K562 (cell line): ENCODE data around the gene USP4. TPM values are rescaled to one million over a fixed set of nuclear protein-coding genes. Genes with fewer than 3 reads are reported as not detected.

Experiments used
- ATAC-seq: fragments of 200-7000 bp; cut with Tn5 transposase; 3 replicates; pipeline ENCODE4 v1.9.1; 2020; ENCODE audit warnings: moderate library complexity
- BruUV-seq: library from RNA; stranded (reverse); fragments of 400-500 nt; replicated peaks from 2 replicates; lab custom pipeline; 2021; lab: Mats Ljungman, UMichigan
- CTCF ChIA-PET: fragments of 300-600 bp; formaldehyde crosslinking; extraction: SDS; loops from one replicate; lab custom pipeline; 2021; ENCODE audit warnings: low intra/inter-chr PET ratio; lab: Yijun Ruan, JAX
- POLR2A ChIA-PET: fragments of 300-600, 350-650 bp; sonication (Branson Sonifier 250); formaldehyde crosslinking; extraction: SDS; loops from one replicate; lab custom pipeline; 2021; ENCODE audit warnings: antibody characterized with exemption, inconsistent platforms; lab: Yijun Ruan, JAX
- DNase-seq, 4 experiments: peaks; one replicate each; pipeline versions ENCODE4 v3.0.0 to v3.0.0-alpha.2; 2011 to 2018; ENCODE audit warnings: low spot score in 3 of 4, mixed read lengths in 3 of 4; ENCODE audit errors: extremely low read depth in 1 of 4
- FAIRE-seq: peaks from 2 replicates; lab custom pipeline; 2011; peaks lifted over from hg19 to GRCh38; lab: Jason Lieb, UNC
- H2AFZ ChIP-seq: 2 replicates; pipeline ENCODE4 v1.6.0; 2011; ENCODE audit warnings: low read depth, low read length, control low read depth, inconsistent platforms
- H3K27ac ChIP-seq: fragments of 200-600 bp; 3 replicates; pipeline ENCODE4 v1.8.0; 2011; ENCODE audit warnings: low read depth, mild to moderate bottlenecking, control low read depth, inconsistent platforms, low read length, moderate library complexity, mixed read lengths; ENCODE audit errors: extremely low read depth
- H3K27me3 ChIP-seq, 2 experiments: fragments of 300-600 bp in 1 of 2; 2 replicates in 1 of 2; 3 replicates in 1 of 2; pipeline versions ENCODE4 v1.6.0 to v1.8.0; 2011; ENCODE audit warnings: inconsistent platforms in 2 of 2, low read length in 2 of 2, mild to moderate bottlenecking in 1 of 2, mixed read lengths in 1 of 2, moderate library complexity in 1 of 2; ENCODE audit not compliant: control insufficient read depth in 2 of 2, insufficient read depth in 2 of 2
- H3K36me3 ChIP-seq: fragments of 300-600 bp; 3 replicates; pipeline ENCODE4 v1.8.0; 2011; ENCODE audit warnings: mild to moderate bottlenecking, low read length, inconsistent platforms; ENCODE audit not compliant: control insufficient read depth, insufficient read depth
- H3K4me1 ChIP-seq, 2 experiments: fragments of 200-600 bp in 1 of 2; replicated peaks in 1 of 2; 2 replicates in 1 of 2; 3 replicates in 1 of 2; pipeline versions ENCODE4 v1.5.1 to v1.8.0; 2011; ENCODE audit warnings: inconsistent platforms in 2 of 2, low read length in 2 of 2, mild to moderate bottlenecking in 1 of 2, mixed read lengths in 1 of 2, moderate library complexity in 1 of 2; ENCODE audit not compliant: control insufficient read depth in 2 of 2, insufficient read depth in 2 of 2
- H3K4me2 ChIP-seq: 2 replicates; pipeline ENCODE4 v1.6.1; 2011; ENCODE audit warnings: low read length, control low read depth, inconsistent platforms, mixed read lengths; ENCODE audit not compliant: insufficient read depth
- H3K4me3 ChIP-seq: fragments of 200-600 bp; sonication (generic), shearing (Covaris generic); 2 replicates; pipeline ENCODE4 v1.5.1; 2016; ENCODE audit warnings: control low read depth, inconsistent platforms
- H3K79me2 ChIP-seq: fragments of 200-600 bp; 3 replicates; pipeline ENCODE4 v1.8.0; 2011; ENCODE audit warnings: low read length, inconsistent platforms; ENCODE audit not compliant: control insufficient read depth, insufficient read depth
- H3K9ac ChIP-seq, 2 experiments: 2 replicates each; pipeline versions ENCODE4 v1.6.0 to v1.6.1; 2011; ENCODE audit warnings: low read depth in 2 of 2, low read length in 2 of 2, control low read depth in 1 of 2, inconsistent platforms in 1 of 2, mild to moderate bottlenecking in 1 of 2, mixed read lengths in 1 of 2; ENCODE audit not compliant: insufficient read depth in 1 of 2
- H3K9me1 ChIP-seq: one replicate; pipeline ENCODE4 v1.6.0; 2011; ENCODE audit warnings: inconsistent platforms, mild to moderate bottlenecking, low read length, moderate library complexity; ENCODE audit not compliant: control insufficient read depth, insufficient read depth
- H3K9me3 ChIP-seq: replicated peaks from 2 replicates; pipeline ENCODE4 v1.5.1; 2011; ENCODE audit warnings: low read depth, low read length, inconsistent platforms; ENCODE audit not compliant: control insufficient read depth, insufficient read depth
- H4K20me1 ChIP-seq: replicated peaks from 2 replicates; pipeline ENCODE4 v1.6.1; 2011; ENCODE audit warnings: low read length, inconsistent platforms, mixed read lengths; ENCODE audit not compliant: control insufficient read depth, insufficient read depth
- ARID1B ChIP-seq: fragments of 450-650 bp; IDR thresholded peaks from 2 replicates; pipeline ENCODE4 v1.6.1; 2016; ENCODE audit warnings: antibody characterized with exemption, mild to moderate bottlenecking, inconsistent platforms
- ETV6 ChIP-seq, 3 experiments: fragments of 150-350 bp in 1 of 3; sonication (generic) in 1 of 3; formaldehyde crosslinking in 1 of 3; IDR thresholded peaks; 2 replicates each; pipeline versions ENCODE4 v1.6.1 to v1.8.0; 2014 to 2022; ENCODE audit warnings: borderline replicate concordance in 2 of 3, low read depth in 2 of 3, antibody characterized with exemption in 1 of 3, low read length in 1 of 3, mild to moderate bottlenecking in 1 of 3, missing genetic modification reagents in 1 of 3
- ILF3 ChIP-seq: fragments of 450-650 bp; IDR thresholded peaks from 2 replicates; pipeline ENCODE4 v1.6.1; 2018; ENCODE audit warnings: antibody characterized with exemption, mild to moderate bottlenecking, moderate library complexity, borderline replicate concordance
- RBM17 ChIP-seq: fragments of 200-400 bp; formaldehyde crosslinking; IDR thresholded peaks from 2 replicates; pipeline ENCODE4 v1.6.1; 2017; ENCODE audit warnings: low read depth, mild to moderate bottlenecking, low read length, borderline replicate concordance
- RBM39 ChIP-seq: fragments of 200-400 bp; formaldehyde crosslinking; optimal IDR thresholded peaks from 2 replicates; pipeline ENCODE3; 2018; ENCODE audit warnings: low read depth, low read length
- SMARCA4 ChIP-seq: fragments of 450-650 bp; IDR thresholded peaks from 2 replicates; pipeline ENCODE4 v1.6.1; 2016
- TARDBP ChIP-seq: fragments of 450-650 bp; IDR thresholded peaks from 2 replicates; pipeline ENCODE4 v1.6.1; 2016
- ZNF584 ChIP-seq: fragments of 200-800 bp; sonication (Bioruptor generic); IDR thresholded peaks from 2 replicates; pipeline ENCODE4 v1.6.1; 2016; ENCODE audit warnings: low read depth, mild to moderate bottlenecking, missing genetic modification characterization, missing compliant biosample characterization
- ZNF699 ChIP-seq: fragments of 250-450 bp; sonication (Bioruptor Pico); IDR thresholded peaks from 2 replicates; pipeline ENCODE4 v1.8.0; 2021; ENCODE audit warnings: mild to moderate bottlenecking, moderate library complexity; ENCODE audit not compliant: insufficient replicate concordance
- ZSCAN32 ChIP-seq: fragments of 450-650 bp; formaldehyde crosslinking; IDR thresholded peaks from 2 replicates; pipeline ENCODE4 v1.4.0; 2020; ENCODE audit warnings: mild to moderate bottlenecking, moderate library complexity
- WGBS: fragments of 100-300 bp; shearing (Covaris generic); methylation state at CpG from one replicate; pipeline ENCODE4 v1.1.6; 2016; ENCODE audit warnings: low coverage, mixed read lengths; ENCODE audit not compliant: insufficient coverage; ENCODE audit errors: missing lambda C conversion rate; 5-methylcytosine and 5-hydroxymethylcytosine counted together
- in situ Hi-C: fragments of 300-500 bp; cut with MboI; formaldehyde crosslinking; loops from 4 replicates; pipeline ENCODE4 v1.15.0; 2018; ENCODE audit warnings: inconsistent platforms, mixed read lengths
- intact Hi-C: fragments of 100-400 bp; cut with micrococcal nuclease; formaldehyde crosslinking; loops from 2 replicates; pipeline ENCODE4 v1.14.2; 2022
- polyA plus RNA-seq, 8 experiments: library from polyadenylated mRNA; depleted of rRNA in 4 of 8; stranded (reverse) in 5 of 8; unstranded in 3 of 8; fragments of >200 nt; fragmentation: Nextera tagmentation in 2 of 8; fragmentation: Illumina TruSeq in 1 of 8; extraction: Ambion mirVana in 2 of 8; extraction: Trizol in 1 of 8; gene quantifications; 2 replicates each; pipeline versions ENCODE4 v1.2.1 to v1.2.3, GENCODE V29; 2011 to 2014; ENCODE audit warnings: inconsistent platforms in 1 of 8, missing spikeins in 1 of 8
- total RNA-seq, 7 experiments: library from RNA; depleted of rRNA in 6 of 7; stranded (reverse); fragments of >200 nt in 6 of 7; fragmentation: Illumina TruSeq in 2 of 7; extraction: Trizol in 2 of 7; gene quantifications; 2 replicates each; pipeline versions ENCODE4 v1.2.1 to v1.2.3, GENCODE V29; 2011 to 2021; ENCODE audit warnings: low replicate concordance in 1 of 7
- TF ChIP-seq, protein P1 (sequence below): sonication (generic); formaldehyde crosslinking; IDR thresholded peaks from 2 replicates; pipeline ENCODE4 v1.8.0; 2022; ENCODE audit warnings: mild to moderate bottlenecking, missing genetic modification reagents
- TF ChIP-seq, protein P2 (sequence below): fragments of 450-650 bp; IDR thresholded peaks from 2 replicates; pipeline ENCODE4 v1.6.1; 2016
- TF ChIP-seq, protein P3 (sequence below): fragments of 450-650 bp; IDR thresholded peaks from 2 replicates; pipeline ENCODE4 v1.6.1; 2017; ENCODE audit warnings: mild to moderate bottlenecking, moderate library complexity
- TF ChIP-seq, protein P4 (sequence below): sonication (generic); formaldehyde crosslinking; IDR thresholded peaks from 2 replicates; pipeline ENCODE4 v1.8.0; 2022; ENCODE audit warnings: mild to moderate bottlenecking, missing genetic modification reagents

Gene USP4
- total and polyA plus RNA-seq, 9 of the 15 experiments (the other 6 are each of a cell fraction or from before 2014, with no cell fraction given), result 11.8 to 40.4 (median 22.9) TPM

DNA sequence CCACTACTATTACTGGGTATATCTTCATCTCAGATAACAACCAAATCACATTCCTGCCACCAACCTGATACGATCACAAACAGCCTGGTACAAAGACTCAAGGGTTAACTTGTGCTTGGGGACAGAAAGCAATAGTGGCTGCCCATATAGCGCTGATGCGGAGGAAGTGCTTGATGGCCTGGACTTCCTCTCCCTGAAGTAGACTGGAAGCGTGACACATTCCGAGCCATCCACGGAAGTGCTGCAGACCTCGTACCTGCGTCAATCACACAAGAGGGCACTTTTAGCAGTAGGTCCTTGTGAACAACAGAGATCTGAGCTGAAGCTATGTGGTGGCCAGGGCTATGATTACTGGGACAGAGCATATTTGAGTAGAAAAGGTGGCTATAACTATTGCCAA, 45.5 kb downstream of the USP4 start (continued):
- TF ChIP-seq, protein P1, sequence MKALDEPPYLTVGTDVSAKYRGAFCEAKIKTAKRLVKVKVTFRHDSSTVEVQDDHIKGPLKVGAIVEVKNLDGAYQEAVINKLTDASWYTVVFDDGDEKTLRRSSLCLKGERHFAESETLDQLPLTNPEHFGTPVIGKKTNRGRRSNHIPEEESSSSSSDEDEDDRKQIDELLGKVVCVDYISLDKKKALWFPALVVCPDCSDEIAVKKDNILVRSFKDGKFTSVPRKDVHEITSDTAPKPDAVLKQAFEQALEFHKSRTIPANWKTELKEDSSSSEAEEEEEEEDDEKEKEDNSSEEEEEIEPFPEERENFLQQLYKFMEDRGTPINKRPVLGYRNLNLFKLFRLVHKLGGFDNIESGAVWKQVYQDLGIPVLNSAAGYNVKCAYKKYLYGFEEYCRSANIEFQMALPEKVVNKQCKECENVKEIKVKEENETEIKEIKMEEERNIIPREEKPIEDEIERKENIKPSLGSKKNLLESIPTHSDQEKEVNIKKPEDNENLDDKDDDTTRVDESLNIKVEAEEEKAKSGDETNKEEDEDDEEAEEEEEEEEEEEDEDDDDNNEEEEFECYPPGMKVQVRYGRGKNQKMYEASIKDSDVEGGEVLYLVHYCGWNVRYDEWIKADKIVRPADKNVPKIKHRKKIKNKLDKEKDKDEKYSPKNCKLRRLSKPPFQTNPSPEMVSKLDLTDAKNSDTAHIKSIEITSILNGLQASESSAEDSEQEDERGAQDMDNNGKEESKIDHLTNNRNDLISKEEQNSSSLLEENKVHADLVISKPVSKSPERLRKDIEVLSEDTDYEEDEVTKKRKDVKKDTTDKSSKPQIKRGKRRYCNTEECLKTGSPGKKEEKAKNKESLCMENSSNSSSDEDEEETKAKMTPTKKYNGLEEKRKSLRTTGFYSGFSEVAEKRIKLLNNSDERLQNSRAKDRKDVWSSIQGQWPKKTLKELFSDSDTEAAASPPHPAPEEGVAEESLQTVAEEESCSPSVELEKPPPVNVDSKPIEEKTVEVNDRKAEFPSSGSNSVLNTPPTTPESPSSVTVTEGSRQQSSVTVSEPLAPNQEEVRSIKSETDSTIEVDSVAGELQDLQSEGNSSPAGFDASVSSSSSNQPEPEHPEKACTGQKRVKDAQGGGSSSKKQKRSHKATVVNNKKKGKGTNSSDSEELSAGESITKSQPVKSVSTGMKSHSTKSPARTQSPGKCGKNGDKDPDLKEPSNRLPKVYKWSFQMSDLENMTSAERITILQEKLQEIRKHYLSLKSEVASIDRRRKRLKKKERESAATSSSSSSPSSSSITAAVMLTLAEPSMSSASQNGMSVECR, result no peak

DNA sequence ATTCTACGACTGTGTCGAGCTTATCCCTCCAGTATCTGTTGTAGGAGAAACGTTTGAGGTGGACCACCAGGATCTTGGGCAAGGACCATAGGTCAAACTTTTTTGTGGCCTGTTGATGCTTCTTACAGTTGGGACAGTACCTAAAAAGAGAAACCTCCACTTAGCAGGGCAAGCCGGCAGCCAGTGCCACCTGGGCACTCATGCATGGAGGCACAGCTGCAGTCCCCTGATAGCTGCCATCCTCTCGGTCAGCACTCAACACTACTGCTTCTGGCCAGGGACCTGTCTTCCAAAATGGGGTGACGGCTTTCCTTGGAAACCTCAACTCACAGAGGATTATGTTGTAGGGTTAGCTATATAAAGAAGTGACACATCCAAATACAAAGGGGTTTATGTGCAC, 55.9 kb downstream of the USP4 start:
- Histone ChIP-seq H2AFZ (no peak overlapping the region), H4K20me1 (no peaks in the 10 kb centered on the region), H3K9me3 (no peaks in the 10 kb centered on the region), H3K9me1 (no peaks in the 10 kb centered on the region), H3K4me3 (no peak overlapping the region), H3K4me2 (no peak overlapping the region), H3K27ac (no peak overlapping the region), H3K27me3 (no peaks in the 10 kb centered on the region), H3K4me1 (no peaks in the 10 kb centered on the region), H3K79me2 (no peaks in the 10 kb centered on the region), H3K9ac (no peak overlapping the region), H3K36me3 (peaks cover 62% of the 10 kb centered on the region)
- no peak for DNase-seq
- FAIRE-seq, result no peak
- in situ Hi-C loops (no loop called here), intact Hi-C loops (no loop called here)
- ATAC-seq, result no peak
- POLR2A ChIA-PET, result no interaction called here
- 100% methylated on average over 4 of the region's 6 CpGs for WGBS
- CTCF ChIA-PET, result no interaction called here
- no TSS peak for BruUV-seq
- TF ChIP-seq ETV6 (IDR thresholded peaks at IDR 0.05; ENCODE audit: borderline replicate concordance in 1 of 2, low read depth in 2 of 2, low read length in 1 of 2) (no peak), ETV6 (CRISPR knock-in tag; IDR thresholded peaks at IDR 0.05; ENCODE audit: borderline replicate concordance) (no peak), ZNF584 (CRISPR knock-in tag) (no peak), ARID1B (no peak), ZSCAN32 (CRISPR knock-in tag) (no peak), TARDBP (no peak), ILF3 (no peak), RBM17 (no peak), SMARCA4 (no peak), RBM39 (no peak), ZNF699 (CRISPR knock-in tag) (no peak)
- TF ChIP-seq, protein P2, sequence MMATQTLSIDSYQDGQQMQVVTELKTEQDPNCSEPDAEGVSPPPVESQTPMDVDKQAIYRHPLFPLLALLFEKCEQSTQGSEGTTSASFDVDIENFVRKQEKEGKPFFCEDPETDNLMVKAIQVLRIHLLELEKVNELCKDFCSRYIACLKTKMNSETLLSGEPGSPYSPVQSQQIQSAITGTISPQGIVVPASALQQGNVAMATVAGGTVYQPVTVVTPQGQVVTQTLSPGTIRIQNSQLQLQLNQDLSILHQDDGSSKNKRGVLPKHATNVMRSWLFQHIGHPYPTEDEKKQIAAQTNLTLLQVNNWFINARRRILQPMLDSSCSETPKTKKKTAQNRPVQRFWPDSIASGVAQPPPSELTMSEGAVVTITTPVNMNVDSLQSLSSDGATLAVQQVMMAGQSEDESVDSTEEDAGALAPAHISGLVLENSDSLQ, result no peak
- TF ChIP-seq, protein P3, sequence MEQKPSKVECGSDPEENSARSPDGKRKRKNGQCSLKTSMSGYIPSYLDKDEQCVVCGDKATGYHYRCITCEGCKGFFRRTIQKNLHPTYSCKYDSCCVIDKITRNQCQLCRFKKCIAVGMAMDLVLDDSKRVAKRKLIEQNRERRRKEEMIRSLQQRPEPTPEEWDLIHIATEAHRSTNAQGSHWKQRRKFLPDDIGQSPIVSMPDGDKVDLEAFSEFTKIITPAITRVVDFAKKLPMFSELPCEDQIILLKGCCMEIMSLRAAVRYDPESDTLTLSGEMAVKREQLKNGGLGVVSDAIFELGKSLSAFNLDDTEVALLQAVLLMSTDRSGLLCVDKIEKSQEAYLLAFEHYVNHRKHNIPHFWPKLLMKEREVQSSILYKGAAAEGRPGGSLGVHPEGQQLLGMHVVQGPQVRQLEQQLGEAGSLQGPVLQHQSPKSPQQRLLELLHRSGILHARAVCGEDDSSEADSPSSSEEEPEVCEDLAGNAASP, result no peak
- TF ChIP-seq, protein P4, sequence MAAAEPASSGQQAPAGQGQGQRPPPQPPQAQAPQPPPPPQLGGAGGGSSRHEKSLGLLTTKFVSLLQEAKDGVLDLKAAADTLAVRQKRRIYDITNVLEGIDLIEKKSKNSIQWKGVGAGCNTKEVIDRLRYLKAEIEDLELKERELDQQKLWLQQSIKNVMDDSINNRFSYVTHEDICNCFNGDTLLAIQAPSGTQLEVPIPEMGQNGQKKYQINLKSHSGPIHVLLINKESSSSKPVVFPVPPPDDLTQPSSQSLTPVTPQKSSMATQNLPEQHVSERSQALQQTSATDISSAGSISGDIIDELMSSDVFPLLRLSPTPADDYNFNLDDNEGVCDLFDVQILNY, result no peak
